Stimulated activated CD8-positive, alpha-beta memory T cell treated with anti-CD3 and anti-CD28 coated beads, Interleukin-4, amount 100 ng/mL, for 4 hours (primary cell): ENCODE results near the gene OR10H1.
"Not testable (repeated sequence)": the region's sequence is repeated elsewhere in the genome, so short reads cannot be mapped to it uniquely, and the experiment has no call there.

ENCODE experiments used
- DNase-seq, 2 donors: peaks; one replicate each; pipeline ENCODE4 v3.0.0-alpha.2; 2020; ENCODE audit warnings: low read depth in 2 of 2, low spot score in 1 of 2

OR10H1 gene

DNA sequence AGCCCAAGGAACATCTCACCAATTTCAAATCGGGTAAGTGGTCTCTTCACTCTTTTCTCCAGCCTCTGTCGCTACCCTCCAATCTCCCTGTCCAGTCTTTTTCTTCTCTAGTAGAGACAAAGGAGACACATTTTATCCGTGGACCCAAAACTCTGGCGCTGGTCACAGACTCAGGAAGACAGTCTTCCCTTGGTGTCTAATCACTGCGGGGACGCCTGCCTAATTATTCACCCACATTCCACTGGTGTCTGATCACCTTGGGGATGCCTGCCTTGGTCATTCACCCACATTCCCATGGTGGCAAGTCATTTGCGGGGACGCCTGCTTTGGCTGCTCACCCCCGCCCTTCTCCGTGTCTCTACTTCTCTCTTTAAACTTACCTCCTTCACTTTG, 13.8 kb upstream of the OR10H1 start:
- no peak for DNase-seq

DNA sequence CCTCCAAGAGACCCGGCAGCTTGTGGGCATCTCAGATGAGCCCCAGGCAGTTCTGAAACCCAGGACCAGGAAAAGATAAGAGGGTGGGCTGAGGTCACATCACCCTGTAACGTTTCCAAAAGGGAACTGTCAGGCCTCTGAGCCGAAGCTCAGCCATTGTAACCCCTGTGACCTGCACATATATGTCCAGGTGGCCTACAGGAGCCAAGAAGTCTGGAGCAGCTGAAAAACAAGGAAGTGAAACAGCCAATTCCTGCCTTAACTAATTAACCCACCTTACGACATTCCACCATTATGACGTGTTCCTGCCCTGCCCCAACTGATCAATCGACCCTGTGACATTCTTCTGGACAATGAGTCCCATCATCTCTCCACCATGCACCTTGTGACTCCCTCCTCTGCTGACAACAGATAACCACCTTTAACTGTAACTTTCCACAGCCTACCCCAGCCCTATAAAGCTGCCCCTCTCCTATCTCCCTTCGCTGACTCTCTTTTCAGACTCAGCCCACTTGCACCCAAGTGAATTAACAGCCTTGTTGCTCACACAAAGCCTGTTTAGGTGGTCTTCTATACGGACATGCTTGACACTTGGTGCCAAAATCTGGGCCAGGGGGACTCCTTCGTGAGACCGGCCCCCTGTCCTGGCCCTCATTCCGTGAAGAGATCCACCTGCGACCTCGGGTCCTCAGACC, 13.3 kb upstream of the OR10H1 start:
- not testable (repeated sequence) for DNase-seq

DNA sequence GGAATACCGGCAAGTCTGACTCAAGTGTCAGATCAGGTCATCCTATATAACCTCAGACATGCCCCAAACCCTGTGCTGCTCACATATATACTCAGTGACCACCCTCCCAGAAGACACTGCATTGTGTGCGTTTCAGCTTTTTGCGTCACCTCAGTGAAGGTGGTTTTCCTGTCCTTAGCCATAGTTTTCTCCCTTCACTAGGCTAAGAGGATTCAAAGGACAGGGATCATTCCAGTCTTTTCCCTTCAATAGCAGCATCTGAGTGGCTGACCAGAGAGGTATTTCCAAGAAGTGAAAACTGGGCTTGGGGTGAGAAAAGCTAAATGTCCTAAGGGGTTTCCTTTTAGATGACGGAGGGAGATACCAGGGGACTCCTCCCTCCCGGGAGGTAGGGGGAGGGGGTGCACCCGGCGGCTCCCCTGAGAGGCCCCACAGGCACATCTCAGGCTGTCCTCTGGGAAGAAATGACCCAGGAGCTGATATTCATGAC, 12.7 kb upstream of the OR10H1 start:
- no peak for DNase-seq

DNA sequence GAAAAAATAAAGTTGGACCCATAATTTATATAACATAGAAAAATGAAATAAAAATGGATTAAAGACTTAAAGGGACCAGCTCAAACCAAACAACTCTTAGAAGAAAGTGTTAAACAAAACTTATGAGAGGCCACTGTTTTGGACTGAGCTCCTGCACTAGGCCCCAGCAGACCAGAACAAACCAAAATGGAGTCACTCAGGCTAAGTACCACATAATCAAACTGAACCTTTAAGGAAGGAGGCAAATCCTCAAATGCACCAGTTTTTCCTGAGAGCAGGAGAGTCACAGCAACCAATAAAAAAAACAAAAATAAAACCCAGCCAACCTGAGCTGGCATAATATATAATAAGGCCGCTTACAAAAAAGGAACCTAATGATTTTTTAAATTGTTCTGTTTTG, 10.3 kb upstream of the OR10H1 start:
- DNase-seq, result no peak

DNA sequence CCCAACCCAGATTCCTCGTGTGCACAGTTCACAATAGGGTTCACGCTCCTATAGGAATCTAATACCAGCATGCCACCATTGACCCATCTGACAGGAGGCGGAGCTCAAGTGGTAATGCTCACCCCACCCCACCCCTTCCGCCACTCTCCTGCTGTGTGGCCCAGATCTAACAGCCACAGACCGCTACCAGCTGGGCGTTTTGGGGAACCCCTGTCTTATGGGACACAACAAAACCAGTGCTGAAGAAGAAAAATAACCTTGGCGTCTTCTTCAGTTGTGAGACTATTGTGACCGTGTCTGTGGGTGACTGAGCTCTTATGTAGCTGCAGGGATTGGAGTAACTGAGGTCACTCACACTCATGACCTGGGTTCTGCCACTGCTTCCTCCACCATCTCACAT, 5.2 kb upstream of the OR10H1 start:
- DNase-seq, result no peak

DNA sequence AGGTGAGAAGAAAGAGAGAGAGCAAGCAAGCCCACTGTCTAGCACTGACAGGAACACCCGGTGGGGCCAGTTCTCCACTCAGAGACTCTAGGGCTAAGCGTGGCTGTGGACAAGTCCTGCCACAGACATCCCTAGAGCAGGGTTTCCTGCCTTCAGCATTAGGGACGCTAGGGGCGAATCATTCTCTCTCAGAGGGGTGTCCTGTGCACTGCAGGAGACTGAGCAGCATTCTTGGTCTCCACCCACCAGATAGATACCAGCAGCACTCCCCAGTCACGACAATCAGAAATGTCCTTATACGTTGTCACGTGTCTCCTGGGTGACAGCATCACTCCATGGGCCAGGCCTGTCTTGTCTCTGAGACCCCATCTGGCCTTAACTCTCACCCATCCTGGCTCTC, 1.5 kb downstream of the OR10H1 start:
- DNase-seq, result no peak

DNA sequence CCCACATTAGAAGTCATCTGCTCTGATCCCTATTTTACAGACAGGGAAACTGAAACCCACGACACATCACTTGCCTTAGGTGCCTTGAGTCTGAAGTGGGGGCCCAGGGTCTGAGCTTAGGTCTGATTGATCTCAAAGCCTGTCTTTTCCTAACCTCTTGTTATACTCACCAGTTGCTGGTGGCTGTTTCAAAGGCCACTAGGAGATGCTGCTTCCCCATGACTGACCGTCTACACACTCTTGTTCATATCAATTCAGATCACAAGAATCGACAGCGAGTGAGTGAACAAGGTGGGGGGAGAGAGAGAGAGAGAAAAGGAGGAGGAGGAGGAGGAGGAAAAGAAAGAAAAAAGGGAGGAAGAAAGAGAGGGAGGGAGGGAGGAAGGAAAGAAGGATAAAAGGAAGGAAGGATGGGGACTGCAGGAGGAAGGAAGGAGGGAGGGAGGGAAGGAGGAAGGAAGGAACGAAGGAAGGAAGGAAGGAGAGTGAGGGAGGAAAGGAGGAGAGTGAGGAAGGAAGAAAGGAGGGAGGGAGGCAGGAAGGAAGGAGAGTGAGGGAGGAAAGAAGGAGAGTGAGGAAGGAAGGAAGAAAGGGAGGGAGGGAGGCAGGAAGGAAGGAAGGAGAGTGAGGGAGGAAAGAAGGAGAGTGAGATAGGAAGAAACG, 3.3 kb downstream of the OR10H1 start:
- DNase-seq, result no peak

DNA sequence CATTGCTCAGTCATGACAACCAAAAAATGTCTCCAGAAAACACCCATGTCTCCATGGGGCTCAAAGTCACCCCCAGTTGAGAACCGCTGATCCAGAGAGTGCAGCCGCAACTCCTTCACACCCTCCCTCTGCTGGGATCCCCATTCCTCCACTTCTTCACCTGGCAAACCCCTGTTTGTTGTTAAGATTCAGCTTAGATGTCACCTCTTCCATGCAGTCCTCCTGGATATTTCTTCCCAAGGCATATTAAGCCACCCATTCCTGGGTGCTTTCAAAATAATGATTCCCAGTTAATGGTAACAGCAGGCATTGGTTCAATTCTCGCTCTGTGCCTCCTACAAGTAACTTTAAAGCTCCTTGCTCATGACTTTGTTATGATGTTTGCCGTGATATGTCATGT, 4.0 kb downstream of the OR10H1 start:
- DNase-seq, result no peak

DNA sequence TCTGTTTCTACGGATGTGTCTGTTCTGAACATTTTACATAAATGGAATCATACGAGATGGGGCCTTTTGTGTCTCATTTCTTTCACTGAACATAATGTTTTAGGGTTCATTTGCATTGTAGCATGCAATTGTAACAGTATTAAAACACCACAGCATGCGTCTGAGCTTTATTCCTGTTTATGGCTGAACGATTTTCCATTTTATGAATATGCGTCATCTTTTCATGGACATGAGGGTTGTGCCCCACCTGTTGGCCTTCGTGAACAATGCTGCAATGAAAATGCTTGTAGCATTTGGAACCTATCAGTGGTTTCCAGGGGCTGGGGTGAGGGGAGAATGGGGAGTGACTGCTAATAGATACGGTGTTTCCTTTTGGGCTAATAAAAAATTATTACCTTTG, 5.1 kb downstream of the OR10H1 start:
- DNase-seq, result no peak

DNA sequence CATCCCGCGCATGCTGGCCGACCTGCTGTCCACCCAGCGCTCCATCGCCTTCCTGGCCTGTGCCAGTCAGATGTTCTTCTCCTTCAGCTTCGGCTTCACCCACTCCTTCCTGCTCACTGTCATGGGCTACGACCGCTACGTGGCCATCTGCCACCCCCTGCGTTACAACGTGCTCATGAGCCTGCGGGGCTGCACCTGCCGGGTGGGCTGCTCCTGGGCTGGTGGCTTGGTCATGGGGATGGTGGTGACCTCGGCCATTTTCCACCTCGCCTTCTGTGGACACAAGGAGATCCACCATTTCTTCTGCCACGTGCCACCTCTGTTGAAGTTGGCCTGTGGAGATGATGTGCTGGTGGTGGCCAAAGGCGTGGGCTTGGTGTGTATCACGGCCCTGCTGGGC, 21.2 kb downstream of the OR10H1 start:
- not testable (repeated sequence) for DNase-seq

DNA sequence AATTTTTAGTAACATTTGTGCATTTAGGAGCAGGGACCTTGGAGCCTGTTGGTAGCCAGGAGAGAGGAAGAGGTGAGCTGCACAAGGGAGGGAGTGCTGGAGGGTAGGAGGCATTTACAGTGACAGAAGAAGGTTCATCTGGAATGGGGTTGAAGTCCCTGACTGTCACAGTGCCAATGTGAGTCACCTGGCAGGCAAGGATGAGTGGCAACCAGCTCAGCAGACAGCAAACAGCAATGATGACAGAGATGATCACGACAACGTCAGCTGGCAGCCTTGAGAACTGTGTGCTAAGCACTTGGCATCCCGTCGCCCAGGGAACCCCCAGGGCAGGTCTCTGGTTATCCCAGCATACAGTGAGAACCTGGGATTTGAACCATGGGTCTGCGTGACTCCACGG, 25.4 kb downstream of the OR10H1 start:
- DNase-seq, result no peak

DNA sequence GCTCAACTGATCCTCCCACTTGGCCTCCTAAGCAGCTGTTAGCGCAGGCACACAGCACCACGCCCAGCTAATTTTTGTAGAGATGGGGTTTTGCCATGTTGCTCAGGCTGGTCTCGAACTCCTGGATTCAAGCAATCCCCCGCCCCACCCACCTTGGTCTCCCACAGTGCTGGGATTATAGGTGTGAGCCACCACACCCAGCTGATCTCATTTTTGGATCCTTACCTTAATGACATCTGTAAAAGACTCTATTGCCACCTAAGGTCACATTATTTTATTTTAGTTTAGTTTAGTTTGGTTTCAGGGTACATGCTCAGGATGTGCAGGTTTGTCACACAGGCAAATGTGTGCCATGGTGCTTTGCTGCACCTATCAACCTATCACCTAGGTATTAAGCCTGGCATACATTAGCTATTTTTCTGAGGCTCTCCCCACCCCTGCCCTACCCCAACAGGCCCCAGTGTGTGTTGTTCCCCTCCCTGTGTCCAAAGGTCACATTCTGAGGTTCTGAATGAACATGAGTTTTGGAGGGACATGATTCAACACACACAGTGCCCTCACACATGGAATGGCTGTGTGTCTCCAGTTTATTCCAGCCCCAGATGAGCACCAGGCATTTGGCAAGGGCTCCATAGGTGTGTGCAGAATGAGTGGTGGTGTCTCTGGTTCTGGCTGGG, 26.7 kb downstream of the OR10H1 start:
- no peak for DNase-seq

DNA sequence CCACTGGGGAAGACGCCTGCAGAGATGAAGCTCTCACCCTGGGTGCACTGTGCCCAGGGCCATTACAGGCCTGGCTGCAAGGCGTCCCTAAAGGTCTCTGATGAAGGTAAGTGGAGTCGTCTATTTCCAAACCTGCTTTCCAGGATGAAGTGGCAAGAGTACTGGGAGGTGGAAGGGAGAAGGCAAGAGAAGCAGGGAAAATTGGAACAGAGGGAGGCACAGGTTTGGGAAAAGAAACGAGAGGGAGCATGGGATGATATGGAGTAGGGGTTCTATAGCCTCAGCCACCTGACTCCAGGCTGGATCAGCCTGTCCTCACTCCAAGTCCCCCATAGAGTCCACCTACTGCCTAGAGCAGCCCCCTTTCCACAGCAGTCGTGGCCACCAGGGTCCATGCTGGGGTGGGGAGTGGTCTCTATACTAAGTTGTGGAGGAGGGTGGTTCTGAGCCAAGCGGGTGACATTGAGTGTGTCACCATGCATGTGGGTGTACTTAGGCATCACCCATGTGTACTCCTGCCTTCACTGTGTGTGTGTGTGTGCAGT, 27.8 kb downstream of the OR10H1 start, which contains the start of gene OR10H5:
TSS of gene OR10H5 (plus strand) at position 51 of the 545 bp plus-strand sequence. CDS start 6,388 bp downstream, outside the sequence.
- DNase-seq, result no peak

DNA sequence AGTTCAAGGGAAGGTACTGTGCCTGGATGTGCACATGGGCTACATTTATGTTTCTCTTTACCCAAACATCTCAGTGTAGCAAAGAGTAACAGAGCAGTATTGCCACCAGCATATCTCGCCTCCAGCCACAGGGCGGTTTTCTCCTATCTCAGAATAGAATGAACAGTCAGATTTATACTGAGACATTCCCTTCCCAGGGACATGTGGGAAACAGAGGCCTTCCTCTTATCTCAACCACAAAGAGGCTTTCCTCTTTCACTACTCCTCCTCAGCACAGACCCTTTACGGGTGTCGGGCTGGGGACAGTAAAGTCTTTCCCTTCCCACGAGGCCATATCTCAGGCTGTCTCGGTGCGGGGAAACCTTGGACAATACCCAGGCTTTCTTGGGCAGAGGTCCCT, 32.6 kb downstream of the OR10H1 start:
- not testable (repeated sequence) for DNase-seq

DNA sequence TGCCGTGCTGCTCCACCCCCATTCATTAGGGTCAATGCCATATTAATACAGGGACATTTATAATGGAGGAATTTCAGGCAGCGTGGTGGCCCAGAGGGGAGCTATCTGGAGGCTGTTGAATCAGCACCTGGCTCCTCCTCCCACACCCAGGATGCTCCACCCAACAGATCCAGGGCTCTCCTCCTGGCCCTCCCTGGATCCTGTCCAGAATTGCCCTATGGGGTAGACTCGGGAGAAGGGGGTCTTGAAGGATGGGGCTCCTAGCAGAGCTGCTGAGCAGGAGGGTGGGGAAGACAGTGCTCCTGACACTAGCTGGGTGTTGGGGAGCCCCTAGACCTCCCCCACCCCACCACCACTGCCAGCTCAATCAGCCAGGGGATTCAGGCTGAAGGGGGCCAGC, 33.3 kb downstream of the OR10H1 start:
- no peak for DNase-seq

DNA sequence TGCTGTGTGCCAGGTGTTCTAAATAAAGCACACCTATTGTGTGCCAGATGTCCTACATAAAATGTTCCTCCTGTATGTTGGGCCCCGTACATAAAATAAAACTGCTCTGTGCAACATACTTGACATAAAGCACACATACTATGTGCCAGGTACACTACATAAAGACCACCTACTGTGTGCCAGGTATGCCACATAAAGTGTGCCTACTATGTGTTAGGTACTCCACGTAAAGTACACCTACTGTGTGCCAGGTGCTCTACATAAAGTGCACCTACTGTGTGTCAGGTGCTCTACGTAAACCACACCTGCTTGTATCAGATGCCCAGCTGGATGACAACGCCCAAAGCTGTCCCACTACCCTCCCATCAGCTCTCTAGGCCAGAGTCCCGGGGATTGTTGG, 33.8 kb downstream of the OR10H1 start:
- DNase-seq, result no peak

DNA sequence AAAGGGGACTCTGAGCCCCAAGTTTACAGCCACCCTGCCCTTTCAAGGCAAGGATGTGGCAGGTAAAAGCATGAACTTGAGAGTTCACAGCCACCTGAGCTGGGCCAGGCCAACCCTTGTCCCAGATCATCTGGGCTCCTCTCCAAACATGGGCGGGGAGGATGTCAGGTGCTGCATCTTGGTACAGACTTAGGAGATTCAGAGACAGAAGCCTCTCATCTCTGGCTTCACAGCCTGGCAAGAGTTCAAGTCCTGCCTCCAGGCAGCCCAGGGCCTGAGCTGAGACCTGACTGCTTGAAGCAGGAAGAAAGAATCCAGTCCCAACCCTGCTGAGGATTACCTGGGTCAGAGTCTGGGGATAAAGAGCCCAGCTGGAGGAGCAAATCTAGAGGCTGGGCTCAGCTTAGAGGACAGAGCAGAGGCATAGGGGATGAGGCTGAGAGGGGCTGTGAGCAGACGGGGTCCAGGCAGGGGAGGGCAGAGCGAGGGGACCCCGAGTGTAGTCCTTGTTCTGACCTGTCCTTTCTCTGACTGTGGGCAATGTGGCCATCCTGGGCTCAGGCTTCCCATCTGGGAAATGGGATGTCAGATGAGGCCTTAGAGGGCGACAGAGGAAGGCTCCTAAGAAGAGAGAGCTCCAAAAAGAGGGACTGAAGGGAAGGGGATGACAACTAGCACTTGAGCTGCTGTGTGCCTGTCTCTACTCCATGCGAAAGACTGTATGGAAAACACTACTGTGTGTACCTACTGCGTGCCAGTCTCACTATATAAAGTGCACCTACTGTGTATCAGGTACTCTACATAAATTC, 34.6 kb downstream of the OR10H1 start:
- DNase-seq, result no peak

DNA sequence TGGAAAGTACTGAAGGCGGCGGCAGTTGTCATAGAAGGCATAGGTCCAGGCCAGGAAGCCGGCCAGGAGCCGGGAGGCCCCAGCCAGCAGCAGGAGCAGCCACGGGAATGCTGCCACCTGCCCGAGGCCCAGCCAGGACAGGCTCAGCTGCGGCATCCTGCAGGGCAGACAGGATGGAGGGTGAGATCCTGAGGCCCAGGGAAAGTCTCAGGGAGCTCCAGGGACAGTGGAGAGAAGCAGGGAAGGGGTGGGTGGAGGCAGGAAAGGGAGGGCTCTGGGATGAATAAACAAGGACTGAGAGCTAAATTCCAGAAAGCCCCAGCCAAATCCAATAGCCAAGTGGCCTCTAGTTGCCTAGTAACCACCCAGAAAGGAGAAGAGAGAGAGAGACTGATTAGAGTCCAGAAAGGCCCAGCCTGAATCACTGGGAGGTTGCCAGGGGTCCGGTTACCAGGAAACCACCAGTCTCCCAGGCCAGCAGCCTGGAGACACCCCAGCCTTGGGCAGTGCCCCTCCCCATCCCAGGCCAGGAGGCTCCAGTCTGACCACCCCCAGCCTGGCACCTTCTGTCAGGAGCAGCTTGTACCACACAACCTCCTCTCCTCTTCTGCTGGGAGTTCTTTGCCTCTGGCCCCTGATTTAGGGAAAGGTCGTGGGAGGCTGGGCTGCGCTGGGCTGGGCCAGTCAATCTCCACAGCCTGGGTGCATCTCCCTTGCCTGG, 35.5 kb downstream of the OR10H1 start:
- DNase-seq, result no peak

DNA sequence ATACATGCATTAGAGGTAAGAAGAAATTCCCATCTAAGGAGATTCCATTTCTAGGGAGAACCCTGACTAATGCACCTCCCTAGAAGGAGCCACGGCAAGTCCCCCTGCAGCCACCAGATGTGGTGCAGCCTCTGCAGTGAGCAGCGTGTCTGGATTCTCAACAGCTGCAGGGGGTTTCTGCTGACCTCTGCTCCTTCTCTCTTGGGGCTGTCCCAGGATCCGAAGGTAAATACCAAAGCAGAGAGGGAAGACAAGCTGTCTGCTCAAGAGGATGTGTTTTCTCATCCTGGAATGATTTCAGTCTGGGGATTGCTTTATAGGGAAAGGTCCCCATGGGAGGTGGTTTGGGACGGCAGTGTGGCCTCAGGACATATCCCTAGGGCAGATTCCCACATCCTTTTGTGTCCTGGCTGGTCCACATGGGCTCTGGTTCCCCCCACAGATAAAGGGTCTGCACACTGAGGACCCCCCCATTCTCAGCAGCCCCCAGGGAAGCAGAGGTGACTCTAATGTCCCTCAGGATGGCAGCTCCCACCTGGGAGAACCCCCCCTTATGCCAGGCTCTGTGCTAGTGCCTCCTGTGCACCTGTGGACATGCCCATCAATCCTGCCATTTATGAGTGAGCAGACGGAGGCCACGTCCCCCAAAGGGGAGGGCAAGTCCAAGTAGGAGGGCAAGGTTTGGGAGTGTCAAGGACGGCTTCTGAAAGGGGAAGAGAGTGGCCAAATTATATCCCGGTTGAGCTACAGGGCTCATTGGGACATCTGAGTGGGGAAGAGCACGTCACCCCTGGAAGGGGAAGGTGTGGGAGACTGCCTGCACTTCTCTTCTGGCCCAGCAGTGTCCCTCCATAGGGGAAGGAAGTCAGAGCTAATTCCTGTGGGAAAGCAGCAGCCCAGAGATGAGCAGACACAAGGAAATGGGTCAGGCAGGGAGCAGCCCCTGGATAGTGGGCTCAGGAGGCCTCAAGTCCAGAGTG, 38.2 kb downstream of the OR10H1 start:
- no peak for DNase-seq
